PFSK-1 (cell line): ENCODE data around the gene ALDH3A1.

Source experiments
- POLR2AphosphoS5 ChIP-seq: IDR thresholded peaks from 2 replicates; pipeline ENCODE4 v1.6.1; 2012; ENCODE audit warnings: low read depth, mild to moderate bottlenecking, control low read depth, low read length, moderate library complexity
- REST ChIP-seq, 2 experiments: IDR thresholded peaks; 2 replicates each; pipeline versions ENCODE4 v1.6.1 to v1.8.0; 2011 to 2012; ENCODE audit warnings: low read depth in 2 of 2, low read length in 2 of 2, control low read depth in 1 of 2, inconsistent platforms in 1 of 2, mild to moderate bottlenecking in 1 of 2, moderate library complexity in 1 of 2; ENCODE audit not compliant: insufficient read depth in 1 of 2

- TF ChIP-seq REST (IDR thresholded peaks at IDR 0.05; ENCODE audit: insufficient read depth in 1 of 2, low read depth in 2 of 2, low read length in 2 of 2) (no peak), POLR2AphosphoS5 (no peak)
Observed at GRCh38 chr17:19720631-19721426, 27.3 kb downstream of the ALDH3A1 start.
